GM12875 (cell line): ENCODE measurements around the gene WWTR1.
A peak's percentile ranks its signal among the peaks of the same experiment; 100 is the strongest.

Experiments used
- H3K4me3 ChIP-seq: one replicate; pipeline ENCODE4 v1.5.1; 2011; ENCODE audit warnings: low read depth, low read length, control low read depth
- CTCF ChIP-seq: IDR thresholded peaks from 2 replicates; pipeline ENCODE4 v1.5.1; 2011; ENCODE audit warnings: low read depth, mild to moderate bottlenecking, control low read depth, inconsistent platforms, low read length, moderate library complexity, borderline replicate concordance; ENCODE audit not compliant: insufficient read depth

WWTR1 gene

GRCh38 chr3:149486726-149487125 is 171.1 kb downstream of the WWTR1 start:
- no peak overlapping the region for H3K4me3 ChIP-seq
- TF ChIP-seq CTCF = no peak

GRCh38 chr3:149481491-149481890 is 176.3 kb downstream of the WWTR1 start:
- H3K4me3 ChIP-seq = no peak overlapping the region
- TF ChIP-seq CTCF = no peak

GRCh38 chr3:149481056-149481455 is 176.8 kb downstream of the WWTR1 start:
- TF ChIP-seq CTCF = no peak
- H3K4me3 ChIP-seq = no peak overlapping the region

- peak; percentile 91 for TF ChIP-seq CTCF
- no peak overlapping the region for H3K4me3 ChIP-seq
These were observed 177.4 kb downstream of the WWTR1 start for GRCh38 chr3:149480326-149481017.

GRCh38 chr3:149479621-149480325 is 178.1 kb downstream of the WWTR1 start:
- H3K4me3 ChIP-seq = no peak overlapping the region
- TF ChIP-seq CTCF = no peak

GRCh38 chr3:149476225-149476624 is 181.6 kb downstream of the WWTR1 start:
- no peak for TF ChIP-seq CTCF

More at GRCh38 chr3:149476225-149476624, 181.6 kb downstream of the WWTR1 start:
- no peak overlapping the region for H3K4me3 ChIP-seq
